Lower leg skin (tissue), 3 donors: ENCODE results near the gene SLC41A1.

Source experiments
- CTCF ChIP-seq, 3 donors: fragments of 450-650 bp; IDR thresholded peaks; one replicate each; pipeline ENCODE4 v1.5.1; 2016; ENCODE audit warnings: antibody characterized with exemption in 3 of 3, mild to moderate bottlenecking in 3 of 3, moderate library complexity in 2 of 3
- POLR2A ChIP-seq, 2 donors: fragments of 450-650 bp; IDR thresholded peaks; one replicate each; pipeline ENCODE4 v1.6.1; 2016 to 2017; ENCODE audit warnings: antibody characterized with exemption in 2 of 2, mild to moderate bottlenecking in 1 of 2, moderate library complexity in 1 of 2

- TF ChIP-seq POLR2A (IDR thresholded peaks at IDR 0.05) (no peak), CTCF (IDR thresholded peaks at IDR 0.05) (no peak)
These were observed 9.4 kb upstream of the SLC41A1 start for GRCh38 chr1:205822397-205822796.
